MCF 10A (cell line): Measurements from ENCODE around the gene MYO16. TPM values are rescaled to one million over a fixed set of nuclear protein-coding genes. Genes with fewer than 3 reads are reported as not detected.

Experiments used
- BruUV-seq: library from RNA; stranded (reverse); fragments of 400-500 nt; replicated peaks from 2 replicates; lab custom pipeline; 2021; lab: Mats Ljungman, UMichigan
- CTCF ChIA-PET: fragments of 300-600 bp; sonication (Branson Sonifier 250); formaldehyde crosslinking; extraction: SDS; loops from one replicate; lab custom pipeline; 2021; ENCODE audit warnings: antibody characterized with exemption, inconsistent platforms; lab: Yijun Ruan, JAX
- POLR2A ChIA-PET: fragments of 300-600, 350-650 bp; sonication (Branson Sonifier 250); formaldehyde crosslinking; extraction: SDS; loops from one replicate; lab custom pipeline; 2020; ENCODE audit warnings: antibody characterized with exemption, inconsistent platforms; lab: Yijun Ruan, JAX
- DNase-seq: peaks from one replicate; pipeline ENCODE4 v3.0.0-alpha.2; 2018; ENCODE audit not compliant: unreplicated experiment
- H3K27ac Mint-ChIP-seq: one replicate; pipeline ENCODE4 v1.8.0; 2022; ENCODE audit warnings: mild to moderate bottlenecking, low read depth, mixed read lengths; ENCODE audit not compliant: unreplicated experiment
- H3K27me3 Mint-ChIP-seq: one replicate; pipeline ENCODE4 v1.8.0; 2022; ENCODE audit warnings: mixed read lengths; ENCODE audit not compliant: insufficient read depth, unreplicated experiment
- H3K36me3 Mint-ChIP-seq: one replicate; pipeline ENCODE4 v1.8.0; 2022; ENCODE audit warnings: mild to moderate bottlenecking, moderate library complexity, mixed read lengths; ENCODE audit not compliant: insufficient read depth, unreplicated experiment
- H3K4me1 Mint-ChIP-seq: one replicate; pipeline ENCODE4 v1.8.0; 2022; ENCODE audit warnings: mixed read lengths; ENCODE audit not compliant: insufficient read depth, unreplicated experiment
- H3K4me3 Mint-ChIP-seq: one replicate; pipeline ENCODE4 v1.8.0; 2022; ENCODE audit warnings: mild to moderate bottlenecking, moderate library complexity, mixed read lengths; ENCODE audit not compliant: unreplicated experiment
- H3K9me3 Mint-ChIP-seq: one replicate; pipeline ENCODE4 v1.8.0; 2022; ENCODE audit warnings: mixed read lengths; ENCODE audit not compliant: unreplicated experiment
- intact Hi-C: fragments of 100-400 bp; cut with micrococcal nuclease; formaldehyde crosslinking; loops from 2 replicates; pipeline ENCODE4 v1.14.1; 2022
- total RNA-seq: library from RNA; stranded (reverse); gene quantifications from 2 replicates; pipeline ENCODE4 v1.2.3, GENCODE V29; 2022
- TF ChIP-seq, protein P1 (sequence below): fragments of 200-600 bp; IDR thresholded peaks from one replicate; pipeline ENCODE4 v1.8.0; 2022; ENCODE audit warnings: antibody characterized with exemption, mild to moderate bottlenecking; ENCODE audit not compliant: unreplicated experiment

The MYO16 gene
- total RNA-seq, 1 experiment from 2014 or later: not detected

DNA sequence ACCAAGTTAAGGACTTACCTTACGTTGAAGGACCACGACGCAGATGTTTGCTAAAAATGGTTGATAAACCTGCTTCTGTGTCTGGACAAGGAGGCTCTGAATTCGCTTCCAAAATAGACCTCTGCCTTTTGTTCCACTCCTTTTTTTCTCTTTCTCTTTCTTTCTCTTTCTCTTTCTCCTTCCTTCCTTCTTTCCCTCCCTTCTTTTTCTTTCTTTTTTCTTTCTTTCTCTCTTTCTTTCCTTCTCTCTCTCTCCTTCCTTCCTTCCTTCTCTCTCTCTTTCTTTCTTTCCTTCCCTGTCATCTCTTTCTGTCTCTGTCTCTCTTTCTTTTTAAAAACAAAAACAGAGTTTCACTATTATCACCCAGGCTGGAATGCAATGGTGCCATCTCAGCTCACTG is 290.7 kb downstream of the MYO16 start:
- intact Hi-C loops: no loop called here
- DNase-seq: no peak
- H3K27me3 Mint-ChIP-seq: no peaks in the 10 kb centered on the region
- H3K27ac Mint-ChIP-seq: peak overlapping the region; percentile 83
- POLR2A ChIA-PET: interaction anchor here (0.6 to 0.7 kb wide), 2 partner anchors 9 to 715 kb away, joined by 3 read pairs; no protein-coding TSS in a partner anchor
- H3K9me3 Mint-ChIP-seq: no peaks in the 10 kb centered on the region
- BruUV-seq: no TSS peak
- no peak overlapping the region for H3K4me3 Mint-ChIP-seq
- TF ChIP-seq, protein P1, sequence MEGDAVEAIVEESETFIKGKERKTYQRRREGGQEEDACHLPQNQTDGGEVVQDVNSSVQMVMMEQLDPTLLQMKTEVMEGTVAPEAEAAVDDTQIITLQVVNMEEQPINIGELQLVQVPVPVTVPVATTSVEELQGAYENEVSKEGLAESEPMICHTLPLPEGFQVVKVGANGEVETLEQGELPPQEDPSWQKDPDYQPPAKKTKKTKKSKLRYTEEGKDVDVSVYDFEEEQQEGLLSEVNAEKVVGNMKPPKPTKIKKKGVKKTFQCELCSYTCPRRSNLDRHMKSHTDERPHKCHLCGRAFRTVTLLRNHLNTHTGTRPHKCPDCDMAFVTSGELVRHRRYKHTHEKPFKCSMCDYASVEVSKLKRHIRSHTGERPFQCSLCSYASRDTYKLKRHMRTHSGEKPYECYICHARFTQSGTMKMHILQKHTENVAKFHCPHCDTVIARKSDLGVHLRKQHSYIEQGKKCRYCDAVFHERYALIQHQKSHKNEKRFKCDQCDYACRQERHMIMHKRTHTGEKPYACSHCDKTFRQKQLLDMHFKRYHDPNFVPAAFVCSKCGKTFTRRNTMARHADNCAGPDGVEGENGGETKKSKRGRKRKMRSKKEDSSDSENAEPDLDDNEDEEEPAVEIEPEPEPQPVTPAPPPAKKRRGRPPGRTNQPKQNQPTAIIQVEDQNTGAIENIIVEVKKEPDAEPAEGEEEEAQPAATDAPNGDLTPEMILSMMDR: no peak
- peaks cover 34% of the 10 kb centered on the region for H3K4me1 Mint-ChIP-seq
- CTCF ChIA-PET: interaction anchor here (0.6 kb wide), 1 partner anchor 35 kb away, joined by 3 read pairs; no protein-coding TSS in a partner anchor
- H3K36me3 Mint-ChIP-seq: no peaks in the 10 kb centered on the region

GRCh38 chr13:108921238-108921637 is 291.8 kb downstream of the MYO16 start:
- no peaks in the 10 kb centered on the region for H3K27me3 Mint-ChIP-seq
- no peaks in the 10 kb centered on the region for H3K36me3 Mint-ChIP-seq
- peaks cover 32% of the 10 kb centered on the region for H3K4me1 Mint-ChIP-seq
- H3K4me3 Mint-ChIP-seq: no peak overlapping the region
- TF ChIP-seq, protein P1: no peak
- no TSS peak for BruUV-seq
- ChIA-PET POLR2A (interaction anchor here (1.0 kb wide), 1 partner anchor 8 kb away, joined by 3 read pairs; no protein-coding TSS in a partner anchor), CTCF (no interaction called here)
- no peaks in the 10 kb centered on the region for H3K9me3 Mint-ChIP-seq
- DNase-seq: no peak
- intact Hi-C loops: no loop called here
- no peak overlapping the region for H3K27ac Mint-ChIP-seq

DNA sequence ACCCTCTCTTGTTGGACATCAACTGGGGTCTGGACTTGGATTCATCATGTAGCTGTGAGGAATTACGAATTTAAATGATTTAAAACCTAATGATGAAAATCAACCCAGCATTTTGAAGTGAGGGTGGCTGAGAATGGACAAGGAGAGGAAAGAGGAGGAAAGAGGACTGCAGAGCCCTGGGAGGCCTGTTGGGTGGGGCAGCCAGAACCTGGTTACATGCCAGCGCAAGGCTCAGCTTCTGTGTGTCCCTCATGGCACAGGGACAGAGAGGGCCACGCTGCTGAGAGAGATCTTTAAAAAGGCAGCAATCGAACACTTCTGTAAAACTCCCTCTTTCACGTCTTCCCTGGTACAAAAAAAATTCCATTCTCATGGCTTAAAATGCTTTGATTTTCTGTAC is 292.7 kb downstream of the MYO16 start:
- Mint-ChIP-seq H3K4me3 (no peak overlapping the region), H3K9me3 (no peaks in the 10 kb centered on the region), H3K27ac (no peak overlapping the region), H3K4me1 (peaks cover 29% of the 10 kb centered on the region), H3K27me3 (no peaks in the 10 kb centered on the region), H3K36me3 (no peaks in the 10 kb centered on the region)
- TF ChIP-seq, protein P1: no peak
- intact Hi-C loops: no loop called here
- no peak for DNase-seq
- CTCF ChIA-PET: no interaction called here
- POLR2A ChIA-PET: no interaction called here
- BruUV-seq: no TSS peak

DNA sequence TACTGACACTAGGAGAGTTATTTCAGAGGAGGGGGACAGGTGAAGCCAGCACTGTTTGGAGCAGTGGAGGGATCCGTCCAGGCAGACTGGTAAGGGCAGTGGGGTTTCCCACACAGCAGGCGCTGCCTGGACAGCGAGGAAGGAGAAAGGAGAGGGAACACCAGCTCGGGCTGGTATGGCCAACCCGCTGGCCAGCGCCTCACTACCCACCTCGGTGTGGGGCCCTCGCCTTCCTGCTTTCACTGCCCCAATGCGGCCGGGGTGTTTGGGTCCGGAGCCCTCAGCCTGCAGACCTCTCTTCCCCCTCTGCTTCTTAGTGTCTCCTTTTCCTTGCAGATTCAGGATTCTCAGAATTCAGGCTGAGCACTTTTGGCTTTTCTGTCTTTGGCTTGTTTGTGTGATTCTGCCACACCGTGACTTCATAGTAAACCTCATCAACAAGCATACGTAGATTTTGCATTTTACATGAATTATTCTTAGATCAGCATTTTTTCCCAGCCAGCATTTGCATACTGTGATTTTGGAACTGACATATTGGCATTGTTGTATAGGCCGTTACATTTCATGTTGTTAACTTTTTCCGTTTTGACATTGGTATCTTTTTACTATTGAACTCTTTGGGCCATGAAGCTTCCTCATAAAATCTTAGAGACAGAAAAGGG is 294.1 kb downstream of the MYO16 start:
- Mint-ChIP-seq H3K9me3 (no peaks in the 10 kb centered on the region), H3K27me3 (no peaks in the 10 kb centered on the region), H3K4me1 (peaks cover 29% of the 10 kb centered on the region), H3K4me3 (no peak overlapping the region), H3K27ac (no peak overlapping the region), H3K36me3 (no peaks in the 10 kb centered on the region)
- BruUV-seq: no TSS peak
- ChIA-PET CTCF (interaction anchor here (0.6 to 2.4 kb wide), 2 partner anchors 8 to 36 kb away, joined by 3 to 7 read pairs; no protein-coding TSS in a partner anchor), POLR2A (interaction anchor here (1.2 to 1.4 kb wide), 2 partner anchors 8 to 228 kb away, joined by 3 to 4 read pairs; no protein-coding TSS in a partner anchor)
- no peak for DNase-seq
- TF ChIP-seq, protein P1: no peak
- intact Hi-C loops: no loop called here
